GM21723 (cell line): ENCODE data around the gene ATP7A.
"Not testable (repeated sequence)": the region's sequence is repeated elsewhere in the genome, so short reads cannot be mapped to it uniquely, and the experiment has no call there.

Experiments used
- ATAC-seq: cut with Tn5 transposase; IDR thresholded peaks from one replicate; pipeline ENCODE4 v1.9.1; 2021; ENCODE audit warnings: mild to moderate bottlenecking, moderate library complexity; ENCODE audit not compliant: unreplicated experiment

ATP7A gene

GRCh38 chrX:77945031-77945430 is 34.5 kb downstream of the ATP7A start:
- ATAC-seq, result not testable (repeated sequence)

- no peak for ATAC-seq
Measured at GRCh38 chrX:77945910-77946545, 35.5 kb downstream of the ATP7A start.

GRCh38 chrX:77946571-77946970 is 36.1 kb downstream of the ATP7A start:
- no peak for ATAC-seq

- no peak for ATAC-seq
Measured at GRCh38 chrX:77949840-77950239, 39.3 kb downstream of the ATP7A start.

- no peak for ATAC-seq
Measured at GRCh38 chrX:77952173-77952572, 41.7 kb downstream of the ATP7A start.

GRCh38 chrX:77953302-77953701 is 42.8 kb downstream of the ATP7A start:
- no peak for ATAC-seq

GRCh38 chrX:77953708-77954107 is 43.2 kb downstream of the ATP7A start:
- no peak for ATAC-seq

GRCh38 chrX:77960567-77960966 is 50.1 kb downstream of the ATP7A start:
- no peak for ATAC-seq

GRCh38 chrX:77961063-77961462 is 50.6 kb downstream of the ATP7A start:
- ATAC-seq, result no peak

GRCh38 chrX:77962068-77962902 is 51.8 kb downstream of the ATP7A start:
- no peak for ATAC-seq

- ATAC-seq, result no peak
Measured at GRCh38 chrX:77966361-77966760, 55.9 kb downstream of the ATP7A start.

GRCh38 chrX:77967631-77968030 is 57.1 kb downstream of the ATP7A start:
- ATAC-seq, result no peak

- ATAC-seq, result no peak
Measured at GRCh38 chrX:77969538-77969937, 59.0 kb downstream of the ATP7A start, which contains the start of gene PGAM4. TSS of gene PGAM4 (minus strand) at chrX:77969638. CDS start at chrX:77969638, 0 bp downstream.

- ATAC-seq, result no peak
Measured at GRCh38 chrX:77975755-77976154, 65.3 kb downstream of the ATP7A start.

GRCh38 chrX:77977095-77977494 is 66.6 kb downstream of the ATP7A start:
- ATAC-seq, result no peak

GRCh38 chrX:77977518-77977917 is 67.0 kb downstream of the ATP7A start:
- no peak for ATAC-seq

GRCh38 chrX:77979870-77980269 is 69.4 kb downstream of the ATP7A start:
- no peak for ATAC-seq

GRCh38 chrX:78011846-78012245 is 101.4 kb downstream of the ATP7A start:
- no peak for ATAC-seq

GRCh38 chrX:78019586-78020483 is 109.3 kb downstream of the ATP7A start:
- ATAC-seq, result no peak

- ATAC-seq, result no peak
Measured at GRCh38 chrX:78024349-78025059, 114.0 kb downstream of the ATP7A start.

GRCh38 chrX:78027798-78028197 is 117.3 kb downstream of the ATP7A start:
- ATAC-seq, result no peak
